Kidney capillary endothelial cell (primary cell): Measurements from ENCODE around the gene DICER1.
"Not testable (repeated sequence)": the region's sequence is repeated elsewhere in the genome, so short reads cannot be mapped to it uniquely, and the experiment has no call there.

ENCODE experiments used
- DNase-seq: peaks from one replicate; pipeline ENCODE4 v3.0.0-alpha.2; 2018; ENCODE audit warnings: low spot score

The DICER1 gene

DNA sequence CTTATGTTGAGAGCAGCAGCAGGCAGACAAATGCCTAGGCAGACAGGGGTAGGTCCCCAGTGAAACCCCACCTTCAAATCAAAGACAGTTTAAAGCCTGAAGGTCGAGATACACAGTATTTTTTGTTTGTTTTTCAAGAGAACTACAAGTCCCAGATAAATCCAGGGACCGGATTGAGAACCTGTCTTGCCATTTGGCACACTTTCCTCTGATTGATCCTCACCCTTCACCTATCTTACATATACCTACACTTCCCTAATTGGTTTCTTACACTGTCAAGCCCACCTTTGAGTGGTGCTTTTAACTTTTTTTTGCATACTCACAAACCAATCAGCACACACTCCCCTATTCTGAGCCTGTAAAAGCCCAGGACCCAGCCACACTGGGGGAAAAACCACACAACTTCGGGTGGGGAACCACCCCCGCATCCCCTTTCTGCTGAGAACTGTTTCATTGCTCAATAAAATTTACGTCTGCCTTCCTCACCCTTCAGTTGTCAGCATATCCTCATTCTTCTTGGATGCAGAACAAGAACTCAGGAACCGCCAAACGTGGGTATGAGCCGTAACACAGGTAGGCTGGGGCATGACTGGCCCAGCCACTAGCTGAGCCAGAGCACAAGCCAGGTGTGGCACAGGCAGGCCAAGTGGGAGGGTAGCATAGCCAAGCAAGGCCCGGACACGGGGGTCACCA lies 11.1 kb downstream of the DICER1 start:
- DNase-seq, result no peak

DNA sequence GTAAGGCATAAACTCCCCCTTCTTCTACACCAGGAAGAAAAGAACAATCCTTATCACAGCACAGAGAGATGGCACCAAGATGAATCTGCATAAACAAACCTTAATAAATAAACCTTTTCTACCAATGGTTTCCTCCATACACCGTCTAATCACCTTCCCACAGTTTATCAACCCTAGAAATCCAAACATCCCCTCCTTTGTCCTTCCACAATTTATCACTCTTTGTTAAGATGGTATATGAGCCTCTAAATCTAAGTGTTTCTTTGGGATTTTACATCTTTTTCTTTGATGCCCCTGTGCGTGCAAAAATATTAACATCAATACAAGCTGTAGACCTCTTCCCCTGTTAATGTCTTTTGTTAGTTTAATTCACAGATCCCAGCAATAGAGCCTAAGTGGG lies 12.5 kb downstream of the DICER1 start:
- no peak for DNase-seq

DNA sequence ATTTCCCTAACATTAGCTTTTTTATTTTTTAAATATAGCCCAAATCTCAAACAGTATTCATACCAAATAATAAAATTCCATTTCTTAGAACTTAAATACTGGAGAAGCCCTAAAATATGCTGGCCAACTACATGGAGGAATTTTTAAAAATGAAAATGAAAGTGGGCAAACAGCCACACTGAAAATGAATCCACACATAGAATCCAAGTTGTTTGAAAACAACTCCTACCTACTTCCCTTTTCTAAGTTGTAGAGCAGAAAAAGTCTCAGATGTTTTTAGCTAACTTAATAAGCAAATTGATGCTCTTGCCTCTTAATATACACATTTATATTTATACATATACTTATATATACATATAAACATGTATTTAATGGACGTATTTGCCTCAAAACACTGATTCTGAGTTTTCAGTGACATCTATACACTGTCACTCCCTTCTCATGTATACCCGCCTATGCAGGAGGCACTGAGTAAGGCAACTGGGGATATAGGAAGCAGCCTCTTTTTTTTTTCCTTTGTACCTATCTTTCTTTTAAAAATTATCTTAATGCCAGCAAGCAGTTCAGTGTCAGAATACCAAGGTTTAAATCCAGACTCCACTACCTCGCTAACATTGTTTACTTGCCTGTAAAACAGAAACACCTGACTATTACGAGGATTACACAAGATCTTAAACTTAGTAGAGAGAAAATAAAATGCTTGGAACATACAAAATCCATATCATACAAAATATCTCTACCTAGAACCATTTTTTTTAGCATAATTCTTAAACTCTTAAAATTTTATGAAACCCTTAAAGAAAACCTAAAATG lies 13.3 kb downstream of the DICER1 start:
- DNase-seq, result no peak

- no peak for DNase-seq
Measured at GRCh38 chr14:95142208-95142607, 15.1 kb downstream of the DICER1 start.

- no peak for DNase-seq
Measured at GRCh38 chr14:95141684-95142083, 15.6 kb downstream of the DICER1 start.

DNA sequence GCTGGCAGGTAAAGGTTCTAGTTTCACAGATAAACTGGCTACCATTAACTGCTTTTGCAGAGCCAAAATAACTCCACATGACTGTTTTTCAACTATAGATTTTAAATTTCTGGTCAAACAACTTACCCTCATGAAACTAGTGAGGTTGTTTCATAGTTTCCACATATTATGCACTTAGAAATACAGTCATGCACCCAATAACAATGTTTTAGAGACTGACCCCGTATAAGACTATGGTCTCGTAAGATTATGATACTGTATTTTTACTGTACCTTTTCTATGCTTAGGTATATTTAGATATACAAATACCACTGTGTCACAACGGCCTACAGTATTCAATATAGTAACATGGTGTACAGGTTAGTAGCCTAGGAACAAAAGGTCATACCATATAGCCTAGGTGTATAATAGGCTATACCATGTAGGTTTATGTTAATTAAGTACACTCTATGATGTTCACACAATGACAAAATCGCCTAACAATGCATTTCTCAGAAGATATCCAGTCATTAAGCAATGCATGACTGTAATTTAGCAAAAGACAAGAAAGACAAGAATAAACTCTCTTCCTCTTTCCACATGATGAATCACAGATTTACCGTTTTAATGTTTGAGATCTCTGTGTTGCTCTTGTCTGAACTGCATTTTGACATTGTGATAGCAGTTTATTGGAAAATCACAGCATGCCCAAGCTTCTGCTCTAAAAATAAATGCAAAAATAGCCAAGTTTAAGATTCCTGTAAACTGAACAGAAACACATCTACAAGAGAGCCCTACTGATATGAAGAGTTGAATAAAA lies 17.1 kb downstream of the DICER1 start:
- no peak for DNase-seq

GRCh38 chr14:95138876-95139275 lies 18.5 kb downstream of the DICER1 start:
- no peak for DNase-seq

DNA sequence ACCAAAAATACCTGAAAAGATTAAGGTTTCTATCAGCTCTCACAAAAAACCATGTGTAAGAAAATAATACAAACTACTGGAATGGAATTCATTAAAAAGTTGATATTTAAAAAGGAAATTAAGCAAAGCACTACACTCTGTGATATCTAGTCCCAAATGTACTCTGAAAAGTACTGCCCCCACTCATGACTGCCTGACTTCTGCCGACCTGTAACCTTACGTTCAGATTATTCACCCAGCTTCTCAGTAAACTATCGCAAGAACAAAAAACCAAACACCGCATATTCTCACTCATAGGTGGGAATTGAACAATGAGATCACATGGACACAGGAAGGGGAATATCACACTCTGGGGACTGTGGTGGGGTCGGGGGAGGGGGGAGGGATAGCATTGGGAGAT lies 18.9 kb downstream of the DICER1 start:
- not testable (repeated sequence) for DNase-seq

DNA sequence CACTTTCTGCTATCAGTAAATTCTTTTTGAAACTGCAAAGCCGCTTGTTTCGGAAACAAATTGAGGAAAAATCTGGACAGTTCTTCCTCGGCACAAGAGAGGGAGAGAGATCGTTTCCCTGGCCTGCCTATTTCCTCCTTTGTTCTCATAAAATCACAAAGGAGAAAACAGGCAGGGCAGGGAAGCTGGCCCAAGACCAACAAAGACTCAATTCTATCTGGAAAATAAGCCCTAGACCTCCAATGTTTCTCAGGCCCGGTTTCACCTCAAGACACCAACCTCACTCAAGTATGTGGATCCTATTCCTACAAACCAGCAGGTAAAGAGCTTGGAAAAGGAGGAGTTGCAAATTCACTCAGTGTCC lies 19.5 kb downstream of the DICER1 start:
- DNase-seq, result no peak

DNA sequence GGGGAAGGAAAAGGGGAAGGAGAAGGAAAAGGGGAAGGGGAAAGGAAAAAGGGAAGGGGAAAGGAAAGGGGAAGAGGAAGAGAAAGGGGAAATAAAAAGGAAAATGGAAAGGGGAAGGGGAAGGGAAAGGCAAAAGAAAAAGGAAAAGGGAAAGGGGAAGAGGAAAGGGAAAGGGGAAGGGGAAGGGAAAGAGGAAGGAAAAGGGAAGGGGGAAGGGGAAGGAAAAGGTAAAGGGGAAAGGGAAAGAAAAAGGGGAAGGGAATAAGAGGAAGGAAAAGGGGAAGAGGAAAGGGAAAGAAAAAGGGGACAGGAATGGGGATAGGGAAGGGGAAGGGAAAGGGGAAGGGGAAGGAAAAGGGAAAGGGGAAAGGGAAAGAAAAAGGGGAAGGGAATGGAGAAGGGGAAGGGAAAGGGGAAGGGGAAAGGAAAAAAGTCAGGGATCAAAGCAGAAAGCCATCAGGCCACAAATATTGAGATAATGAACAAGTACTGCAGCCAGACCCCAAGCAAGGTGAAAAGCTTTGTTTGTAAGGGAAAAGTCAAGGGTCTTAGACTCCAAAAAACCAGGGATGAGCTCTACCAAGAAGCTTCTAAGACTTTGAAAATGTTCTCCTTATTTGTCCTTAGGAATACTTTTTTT lies 20.0 kb downstream of the DICER1 start:
- no peak for DNase-seq

- DNase-seq, result no peak
Measured at GRCh38 chr14:95136631-95137030, 20.7 kb downstream of the DICER1 start.

GRCh38 chr14:95134304-95134933 lies 22.9 kb downstream of the DICER1 start:
- no peak for DNase-seq

GRCh38 chr14:95133282-95133681 lies 24.0 kb downstream of the DICER1 start:
- no peak for DNase-seq

DNA sequence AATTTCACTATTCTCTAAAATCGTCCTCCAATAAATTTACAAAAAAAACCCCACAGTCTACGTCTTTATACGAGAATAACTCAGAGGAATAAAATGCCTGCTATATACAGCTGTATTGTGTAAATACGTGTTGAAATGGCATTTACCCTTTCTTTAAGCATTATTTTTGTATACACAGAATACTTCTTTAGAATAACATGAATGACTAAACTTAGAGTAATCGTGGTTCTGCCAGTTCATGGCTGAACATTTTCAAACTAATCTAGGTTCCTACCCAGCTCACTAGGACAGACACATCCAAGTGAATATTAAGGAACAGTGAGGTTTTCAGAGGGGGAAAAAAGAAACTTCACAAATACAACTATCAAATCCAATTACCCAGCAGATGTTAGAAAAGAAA lies 24.6 kb downstream of the DICER1 start:
- DNase-seq, result no peak

- no peak for DNase-seq
Measured at GRCh38 chr14:95130549-95130948, 26.8 kb downstream of the DICER1 start.

DNA sequence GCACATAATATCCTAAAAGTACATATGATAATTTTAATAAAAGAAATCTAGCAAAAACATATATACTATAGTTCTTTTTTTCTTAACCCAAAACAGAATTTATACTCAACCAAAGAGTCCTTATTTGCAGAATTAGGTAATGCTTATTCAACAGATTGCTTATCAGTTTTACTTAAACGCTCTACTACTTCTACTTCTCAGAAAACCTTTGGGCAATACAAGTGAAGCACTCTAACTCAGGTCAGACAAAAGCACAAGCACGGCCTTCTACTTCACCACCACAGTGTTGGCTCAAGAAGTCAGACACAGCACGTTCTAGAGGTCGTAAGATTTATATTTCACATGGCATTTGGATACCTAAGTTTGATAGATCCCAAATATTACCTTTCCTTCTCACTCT lies 29.2 kb downstream of the DICER1 start:
- DNase-seq, result no peak

DNA sequence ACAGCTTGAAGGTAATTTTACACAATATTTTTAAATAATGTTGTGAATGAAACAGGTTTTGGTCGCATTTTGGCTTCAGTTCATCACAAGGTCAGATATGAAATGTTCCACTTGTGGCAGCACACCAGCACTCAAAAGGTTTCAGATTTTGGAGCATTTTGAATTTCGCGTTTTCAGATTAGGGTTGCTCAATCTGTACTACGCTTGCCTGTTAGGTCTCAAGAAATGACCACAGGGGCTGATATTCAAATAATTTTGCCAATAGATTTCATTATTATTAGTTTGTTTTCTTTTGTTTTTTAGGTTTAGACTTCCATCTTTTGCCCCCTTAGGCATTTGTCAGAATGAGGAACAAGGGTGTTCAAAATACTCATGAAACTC lies 29.8 kb downstream of the DICER1 start:
- DNase-seq, result no peak

DNA sequence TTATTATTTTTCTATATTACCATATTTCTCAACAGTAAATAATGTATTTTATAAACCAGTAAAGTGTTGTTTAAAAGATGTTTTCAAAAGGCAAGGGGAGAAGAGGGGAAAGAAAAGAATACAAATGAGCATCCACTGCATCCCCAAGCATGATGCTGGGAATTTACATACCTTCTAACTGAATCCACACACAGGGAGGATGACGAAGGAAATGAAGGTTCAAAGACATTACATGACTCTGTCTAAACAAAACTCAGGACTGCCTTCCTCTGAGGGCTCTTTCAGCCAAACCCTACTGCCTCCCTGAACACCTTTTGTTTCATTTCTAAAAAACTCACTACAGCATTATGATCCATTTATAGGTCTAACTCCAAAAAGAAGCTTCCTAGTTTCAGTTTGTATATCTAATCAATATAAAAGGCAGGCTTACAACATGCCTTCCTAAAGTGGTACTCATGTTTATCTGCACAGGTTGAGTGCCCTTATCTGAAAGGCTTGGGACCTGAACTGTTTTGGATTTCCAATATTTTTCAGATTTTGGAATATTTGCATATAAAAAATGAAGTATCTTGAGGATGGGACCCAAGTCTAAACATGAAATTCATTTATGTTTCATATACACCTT lies 30.3 kb downstream of the DICER1 start:
- no peak for DNase-seq

GRCh38 chr14:95125915-95126314 lies 31.4 kb downstream of the DICER1 start:
- no peak for DNase-seq

DNA sequence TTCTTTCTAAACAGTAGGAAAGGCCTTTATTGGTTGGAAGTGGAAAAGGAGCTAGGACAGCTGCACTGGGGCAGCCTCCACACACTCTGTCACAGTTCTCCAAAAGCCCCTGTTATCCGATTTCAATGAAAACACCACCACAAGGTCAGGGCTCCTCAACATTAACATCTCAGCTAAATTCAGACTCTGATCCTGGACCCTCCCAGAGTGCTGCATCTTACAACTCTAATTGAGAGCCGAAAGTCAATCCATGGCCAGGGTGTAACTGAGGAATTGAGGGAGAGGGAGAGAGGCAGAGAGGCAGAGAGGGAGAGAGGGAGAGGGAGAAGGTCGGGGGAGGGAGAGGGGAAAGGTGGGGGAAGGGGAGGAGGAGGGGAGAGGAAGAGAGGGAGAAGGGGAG lies 32.1 kb downstream of the DICER1 start:
- DNase-seq, result no peak

GRCh38 chr14:95123891-95124579 lies 33.3 kb downstream of the DICER1 start:
- no peak for DNase-seq
